ENCODE measurements around the gene MRPL14. TPM values are rescaled to one million over a fixed set of nuclear protein-coding genes. Genes with fewer than 3 reads are reported as not detected.
A peak's percentile ranks its signal among the peaks of the same experiment; 100 is the strongest.

The MRPL14 gene
- total and polyA plus RNA-seq, 9 of the 15 experiments (the other 6 are each of a cell fraction or from before 2014, with no cell fraction given), result 126 to 424 (median 165) TPM

GRCh38 chr6:44105146-44105545 lies 22.1 kb downstream of the MRPL14 start:
- no peak overlapping the region for H3K4me3 ChIP-seq
- peaks cover 27% of the 10 kb centered on the region for H3K79me2 ChIP-seq (ENCODE audit: control insufficient read depth, insufficient read depth, low read length)
- H3K9ac ChIP-seq (ENCODE audit: insufficient read depth in 1 of 2, low read depth in 2 of 2, low read length in 2 of 2), result no peak overlapping the region
- POLR2A ChIA-PET, result interaction anchor here (0.8 to 2.9 kb wide), 3 partner anchors 12 to 167 kb away, joined by 3 to 17 read pairs (median 3); partner anchors contain the start of gene HSP90AB1
- in situ Hi-C loops (cut with MboI) (no loop called here), intact Hi-C loops (cut with micrococcal nuclease) (no loop called here)
- FAIRE-seq (no peak), ATAC-seq (no peak), DNase-seq (ENCODE audit: extremely low read depth in 1 of 4, low spot score in 3 of 4) (no peak)
- H3K4me2 ChIP-seq (ENCODE audit: insufficient read depth, low read length), result no peak overlapping the region
- H3K36me3 ChIP-seq (ENCODE audit: control insufficient read depth, insufficient read depth, low read length), result peaks cover 94% of the 10 kb centered on the region
- BruUV-seq (replicated peaks), result no TSS peak
- no peak overlapping the region for H3K27ac ChIP-seq (ENCODE audit: extremely low read depth, low read depth, low read length)
- H3K4me1 ChIP-seq (replicated peaks in 1 of 2; ENCODE audit: control insufficient read depth in 2 of 2, insufficient read depth in 2 of 2, low read length in 2 of 2), result peaks cover 0 to 6% of the 10 kb centered on the region in 2 experiments; a peak in 2 of 5 replicates
- H3K9me1 ChIP-seq (ENCODE audit: control insufficient read depth, insufficient read depth, low read length), result no peaks in the 10 kb centered on the region
- H3K27me3 ChIP-seq (ENCODE audit: control insufficient read depth in 2 of 2, insufficient read depth in 2 of 2, low read length in 2 of 2), result no peaks in the 10 kb centered on the region
- no peaks in the 10 kb centered on the region for H3K9me3 ChIP-seq (replicated peaks; ENCODE audit: control insufficient read depth, insufficient read depth, low read depth, low read length)
- CTCF ChIA-PET (ENCODE audit: low intra/inter-chr PET ratio), result no interaction called here
- H4K20me1 ChIP-seq (replicated peaks; ENCODE audit: control insufficient read depth, insufficient read depth, low read length), result peaks cover 9% of the 10 kb centered on the region
- 93% methylated on average over 7 of the region's 7 CpGs for WGBS (ENCODE audit: insufficient coverage, low coverage, missing lambda C conversion rate)
- no peak overlapping the region for H2AFZ ChIP-seq (ENCODE audit: low read depth, low read length)
- no peak for TF ChIP-seq PCBP1 (IDR thresholded peaks at IDR 0.05; ENCODE audit: low read depth, low read length, poor library complexity, severe bottlenecking)
- no peak for TF ChIP-seq FOXK2 (conservative IDR thresholded peaks at IDR 0.05 in 1 of 2, IDR thresholded peaks at IDR 0.05 in 1 of 2; ENCODE audit: low read depth in 2 of 2)
- no peak for TF ChIP-seq ZNF79 (CRISPR knock-in tag; IDR thresholded peaks at IDR 0.05; ENCODE audit: low read depth)
- peak in 1 of 2 experiments; percentile 43 for TF ChIP-seq NCOA2 (IDR thresholded peaks at IDR 0.05; ENCODE audit: partially characterized antibody in 2 of 2)
- TF ChIP-seq SMAD1 (IDR thresholded peaks at IDR 0.05; ENCODE audit: low read depth, low read length, partially characterized antibody), result peak; percentile 92
- TF ChIP-seq STAG1 (CRISPR knock-in tag; IDR thresholded peaks at IDR 0.05; ENCODE audit: borderline replicate concordance), result no peak
- TF ChIP-seq NCOA4 (IDR thresholded peaks at IDR 0.05; ENCODE audit: partially characterized antibody), result no peak
- TF ChIP-seq OTX1 (CRISPR knock-in tag; IDR thresholded peaks at IDR 0.05), result no peak
- no peak for TF ChIP-seq E4F1 (CRISPR knock-in tag; IDR thresholded peaks at IDR 0.05; ENCODE audit: borderline replicate concordance)
- TF ChIP-seq TRIM25 (IDR thresholded peaks at IDR 0.05; ENCODE audit: borderline replicate concordance), result no peak
- TF ChIP-seq NFIX (CRISPR knock-in tag; IDR thresholded peaks at IDR 0.05; ENCODE audit: low read depth), result peak; percentile 99
- no peak for TF ChIP-seq FOXA1 (IDR thresholded peaks at IDR 0.05; ENCODE audit: borderline replicate concordance)
- no peak for TF ChIP-seq ZNF197 (CRISPR knock-in tag; IDR thresholded peaks at IDR 0.05; ENCODE audit: low read depth)
- TF ChIP-seq RAD21 (CRISPR knock-in tag; conservative IDR thresholded peaks at IDR 0.05 in 1 of 2, IDR thresholded peaks at IDR 0.05 in 1 of 2), result peak in 1 of 2 experiments; percentile 35; a peak in 2 of 4 replicates
- no peak for TF ChIP-seq PATZ1 (CRISPR knock-in tag; IDR thresholded peaks at IDR 0.05; ENCODE audit: borderline replicate concordance)
- no peak for TF ChIP-seq ZNF224 (CRISPR knock-in tag; IDR thresholded peaks at IDR 0.05)

Data from K562 (cell line).